Epidermal melanocyte (primary cell): ENCODE results near the gene KRTAP19-1.

Source experiments
- DNase-seq: peaks from one replicate; pipeline ENCODE4 v3.0.0; 2011; ENCODE audit warnings: low spot score; ENCODE audit not compliant: insufficient read length

KRTAP19-1 gene

DNA sequence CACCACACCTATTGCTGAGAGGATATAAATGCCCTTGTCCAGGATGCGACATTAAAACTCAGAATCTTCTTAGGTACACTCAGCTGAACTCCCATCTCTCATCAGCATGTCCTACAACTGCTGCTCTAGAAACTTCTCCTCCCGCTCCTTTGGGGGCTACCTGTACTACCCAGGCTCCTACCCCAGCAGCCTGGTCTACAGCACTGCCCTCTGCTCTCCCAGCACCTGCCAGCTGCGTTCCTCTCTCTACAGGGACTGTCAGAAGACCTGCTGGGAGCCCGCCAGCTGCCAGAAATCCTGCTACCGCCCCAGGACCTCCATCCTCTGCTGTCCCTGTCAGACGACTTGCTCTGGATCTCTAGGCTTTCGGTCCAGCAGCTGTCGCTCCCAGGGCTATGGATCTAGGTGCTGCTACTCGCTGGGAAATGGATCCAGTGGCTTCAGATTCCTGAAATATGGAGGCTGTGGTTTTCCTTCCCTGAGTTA is 50.0 kb downstream of the KRTAP19-1 start, which contains the start of gene KRTAP13-4:
Gene KRTAP13-4 (plus strand): TSS at position 51 of the 486 bp plus-strand sequence. CDS start 56 bp downstream, at position 107.
- DNase-seq, result no peak
